ENCODE measurements around the gene EXPH5.

DNA sequence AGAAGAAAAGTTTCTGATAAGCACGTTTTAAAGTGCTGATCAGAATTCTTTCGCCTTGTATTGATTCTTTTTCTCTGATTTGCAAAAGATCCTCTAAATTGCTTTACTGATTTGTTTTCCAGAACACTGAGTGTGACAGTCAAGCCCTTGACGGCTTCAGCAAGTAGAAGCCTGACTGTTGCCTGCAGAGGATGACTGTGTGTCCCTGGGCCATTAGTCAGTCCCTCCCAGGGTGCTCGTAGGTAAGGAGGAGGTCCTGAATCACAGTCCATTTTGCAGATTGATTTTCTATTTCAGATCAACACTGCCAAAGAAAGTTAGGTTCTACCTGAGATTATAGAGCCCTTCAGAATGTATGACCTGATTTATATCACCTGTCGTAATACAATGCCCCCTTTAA lies 56.8 kb downstream of the EXPH5 start:
- TF ChIP-seq, protein P1, sequence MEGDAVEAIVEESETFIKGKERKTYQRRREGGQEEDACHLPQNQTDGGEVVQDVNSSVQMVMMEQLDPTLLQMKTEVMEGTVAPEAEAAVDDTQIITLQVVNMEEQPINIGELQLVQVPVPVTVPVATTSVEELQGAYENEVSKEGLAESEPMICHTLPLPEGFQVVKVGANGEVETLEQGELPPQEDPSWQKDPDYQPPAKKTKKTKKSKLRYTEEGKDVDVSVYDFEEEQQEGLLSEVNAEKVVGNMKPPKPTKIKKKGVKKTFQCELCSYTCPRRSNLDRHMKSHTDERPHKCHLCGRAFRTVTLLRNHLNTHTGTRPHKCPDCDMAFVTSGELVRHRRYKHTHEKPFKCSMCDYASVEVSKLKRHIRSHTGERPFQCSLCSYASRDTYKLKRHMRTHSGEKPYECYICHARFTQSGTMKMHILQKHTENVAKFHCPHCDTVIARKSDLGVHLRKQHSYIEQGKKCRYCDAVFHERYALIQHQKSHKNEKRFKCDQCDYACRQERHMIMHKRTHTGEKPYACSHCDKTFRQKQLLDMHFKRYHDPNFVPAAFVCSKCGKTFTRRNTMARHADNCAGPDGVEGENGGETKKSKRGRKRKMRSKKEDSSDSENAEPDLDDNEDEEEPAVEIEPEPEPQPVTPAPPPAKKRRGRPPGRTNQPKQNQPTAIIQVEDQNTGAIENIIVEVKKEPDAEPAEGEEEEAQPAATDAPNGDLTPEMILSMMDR (IDR thresholded peaks at IDR 0.05), result no peak
- TF ChIP-seq POLR2A (IDR thresholded peaks at IDR 0.05), result no peak
